HG03095 (cell line): Measurements from ENCODE around the gene CD37.
"Not testable (repeated sequence)": the region's sequence is repeated elsewhere in the genome, so short reads cannot be mapped to it uniquely, and the experiment has no call there.

Experiments used
- ATAC-seq: cut with Tn5 transposase; IDR thresholded peaks from one replicate; pipeline ENCODE4 v1.9.1; 2021; ENCODE audit warnings: moderate library complexity; ENCODE audit not compliant: unreplicated experiment

Gene CD37

GRCh38 chr19:49327878-49328544, 7.2 kb upstream of the CD37 start:
- ATAC-seq = no peak

- no peak for ATAC-seq
Measured at GRCh38 chr19:49328741-49329140, 6.5 kb upstream of the CD37 start.

DNA sequence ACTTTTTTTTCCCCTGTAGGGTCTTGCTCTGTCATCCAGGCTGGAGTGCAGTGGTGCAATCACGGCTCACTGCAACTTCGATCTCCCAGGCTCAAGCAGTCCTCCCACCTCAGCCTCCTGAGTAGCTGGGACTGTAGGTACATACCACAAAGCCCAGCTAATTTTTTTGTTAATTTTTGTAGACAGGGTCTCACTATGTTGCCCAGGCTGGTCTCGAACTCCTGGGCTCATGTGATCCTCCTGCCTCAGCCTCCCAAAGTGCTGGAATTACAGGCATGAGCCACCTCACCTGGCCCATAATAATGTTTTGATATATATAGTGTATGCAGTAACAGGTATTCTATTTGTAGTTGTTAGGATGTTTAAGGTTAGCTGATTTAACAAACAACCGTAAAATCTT, 4.0 kb upstream of the CD37 start:
- ATAC-seq = not testable (repeated sequence)

DNA sequence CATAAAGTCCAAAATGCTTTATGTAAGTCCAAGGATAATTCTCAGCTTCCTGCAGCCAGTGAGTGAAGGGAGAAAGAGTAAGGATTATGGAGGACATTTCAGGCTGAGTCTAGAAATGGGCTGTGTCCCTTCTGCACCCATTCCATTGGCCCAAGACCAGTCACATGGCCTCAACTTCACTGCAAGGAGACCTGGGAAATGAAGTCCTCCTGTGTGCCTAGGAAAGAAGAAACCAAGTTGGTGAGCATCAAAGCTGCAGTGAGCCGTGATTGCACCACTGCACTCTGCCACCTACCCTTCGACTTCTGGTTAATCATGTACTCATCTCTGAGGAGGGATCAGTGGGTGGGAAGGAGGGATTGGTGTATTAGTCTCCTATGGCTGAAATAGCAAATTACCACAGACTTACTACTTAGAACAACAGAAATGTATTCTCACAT, 3.6 kb upstream of the CD37 start:
- peak; percentile 41 for ATAC-seq

- ATAC-seq = not testable (repeated sequence)
Measured at GRCh38 chr19:49332691-49333417, 2.4 kb upstream of the CD37 start.

DNA sequence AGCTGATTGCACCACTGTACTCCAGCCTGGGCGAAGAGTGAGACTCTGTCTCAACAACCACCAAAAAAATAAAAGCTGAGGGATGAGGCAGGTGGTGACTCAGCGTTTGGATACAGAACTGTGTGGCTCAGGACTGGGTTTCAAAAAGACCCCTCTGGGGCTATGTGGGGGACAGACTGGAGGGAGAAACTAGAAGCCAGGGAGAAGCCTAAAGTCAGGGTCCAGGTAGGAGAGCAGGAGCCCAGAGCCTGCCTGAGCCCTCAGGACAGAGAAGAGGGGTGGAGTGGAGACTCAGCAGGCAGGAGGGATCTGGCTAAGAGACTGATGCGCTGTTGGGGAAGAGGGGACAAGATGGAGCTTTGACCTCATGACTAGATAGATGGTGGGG, 1.8 kb upstream of the CD37 start:
- no peak for ATAC-seq

DNA sequence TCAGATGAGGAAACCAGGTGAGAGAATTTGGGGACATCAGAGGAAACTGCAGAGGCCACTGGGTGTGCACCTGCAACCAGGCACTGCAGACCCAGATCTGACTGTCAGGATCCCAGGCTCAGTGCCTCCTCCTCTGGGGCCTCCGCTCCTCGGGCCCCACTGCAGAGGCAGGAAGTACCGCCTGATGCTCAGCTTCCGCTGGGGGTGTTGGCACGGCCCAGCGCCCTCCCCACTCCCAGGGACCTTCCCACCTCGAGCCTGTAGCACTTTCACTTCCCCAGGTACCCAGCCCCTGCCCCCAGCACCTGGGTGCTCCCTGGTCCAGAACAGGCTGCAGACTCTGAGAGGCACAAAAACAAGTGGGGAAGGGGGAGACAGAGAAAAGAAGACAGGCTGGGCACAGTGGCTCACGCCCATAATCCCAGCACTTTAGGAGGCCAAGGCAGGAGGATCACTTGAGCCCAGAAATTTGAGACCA, 1.4 kb upstream of the CD37 start:
- ATAC-seq = no peak

GRCh38 chr19:49335784-49336481, 727 bp downstream of the CD37 start:
- ATAC-seq = no peak

- ATAC-seq = no peak
Measured at GRCh38 chr19:49336482-49337266, 1.5 kb downstream of the CD37 start.

- no peak for ATAC-seq
Measured at GRCh38 chr19:49337267-49338022, 2.2 kb downstream of the CD37 start.

- no peak for ATAC-seq
Measured at GRCh38 chr19:49338023-49338677, 2.9 kb downstream of the CD37 start.

- no peak for ATAC-seq
Measured at GRCh38 chr19:49338691-49339300, 3.6 kb downstream of the CD37 start.

DNA sequence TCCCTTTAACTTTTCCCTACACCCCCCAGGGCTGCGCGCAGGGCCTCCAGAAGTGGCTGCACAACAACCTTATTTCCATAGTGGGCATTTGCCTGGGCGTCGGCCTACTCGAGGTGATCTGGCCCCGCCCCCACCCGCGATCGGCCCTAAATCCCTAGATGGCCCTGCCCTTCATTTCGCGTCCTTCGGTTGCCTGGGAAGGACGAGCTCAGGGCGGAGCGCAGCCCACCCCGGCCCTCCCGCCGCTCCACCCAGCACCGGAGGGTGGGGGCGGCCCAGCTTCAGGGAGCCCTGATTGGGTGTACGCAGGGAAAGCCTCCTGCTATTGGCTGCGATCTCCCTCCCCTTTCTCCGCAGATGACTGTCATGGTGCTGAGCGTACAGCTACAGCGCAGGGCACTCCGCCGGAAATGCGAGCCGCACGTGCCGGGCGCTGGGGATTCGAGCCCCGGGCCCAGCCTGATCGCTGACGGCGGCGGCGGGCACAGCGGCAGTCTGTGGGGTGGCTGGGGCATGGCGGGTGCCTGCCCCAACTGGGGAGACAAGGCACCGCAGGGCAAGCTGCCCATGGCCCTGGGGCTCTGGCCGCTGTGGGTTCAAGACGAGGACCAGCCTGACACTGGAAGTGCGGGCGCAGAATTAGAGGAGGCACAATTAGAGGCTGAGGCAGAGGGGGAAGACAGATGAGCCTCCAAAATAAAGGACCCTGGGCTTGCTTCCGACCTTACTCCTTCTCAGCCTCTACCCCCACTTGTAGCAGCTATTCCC, 4.3 kb downstream of the CD37 start:
- no peak for ATAC-seq

DNA sequence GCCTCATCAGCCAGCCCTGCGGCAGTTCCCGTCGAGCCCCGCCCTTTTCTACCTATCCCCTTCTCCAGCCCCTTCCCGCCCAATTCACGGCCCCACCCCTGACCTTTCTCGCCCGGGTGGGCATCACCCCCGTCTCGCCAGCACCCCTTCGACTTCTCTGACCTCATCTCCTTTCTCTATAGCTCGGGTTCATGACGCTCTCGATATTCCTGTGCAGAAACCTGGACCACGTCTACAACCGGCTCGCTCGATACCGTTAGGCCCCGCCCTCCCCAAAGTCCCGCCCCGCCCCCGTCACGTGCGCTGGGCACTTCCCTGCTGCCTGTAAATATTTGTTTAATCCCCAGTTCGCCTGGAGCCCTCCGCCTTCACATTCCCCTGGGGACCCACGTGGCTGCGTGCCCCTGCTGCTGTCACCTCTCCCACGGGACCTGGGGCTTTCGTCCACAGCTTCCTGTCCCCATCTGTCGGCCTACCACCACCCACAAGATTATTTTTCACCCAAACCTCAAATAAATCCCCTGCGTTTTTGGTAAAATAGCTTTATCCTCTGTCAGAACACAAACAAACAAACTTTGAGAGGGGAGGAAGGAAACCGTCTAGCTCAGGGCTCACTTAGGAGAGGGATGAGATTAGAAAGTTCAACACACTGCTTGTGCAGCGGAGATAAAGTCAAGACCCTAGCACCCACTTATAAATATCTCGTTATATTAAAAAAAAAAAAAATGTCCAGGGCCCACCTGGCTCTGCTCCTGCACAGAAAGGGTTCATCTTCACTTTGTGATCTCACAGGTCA, 5.1 kb downstream of the CD37 start:
- peak; percentile 47 for ATAC-seq

GRCh38 chr19:49340865-49341718, 5.9 kb downstream of the CD37 start:
- no peak for ATAC-seq

GRCh38 chr19:49342291-49342721, 7.1 kb downstream of the CD37 start:
- ATAC-seq = no peak

- no peak for ATAC-seq
Measured at GRCh38 chr19:49343123-49343522, 7.9 kb downstream of the CD37 start.
